Mesodermal cell (in vitro differentiated cells): ENCODE measurements around the gene CCNY.
"Not testable (repeated sequence)": the region's sequence is repeated elsewhere in the genome, so short reads cannot be mapped to it uniquely, and the experiment has no call there.

ENCODE experiments used
- H3K27ac ChIP-seq: 2 replicates; pipeline ENCODE4 v1.7.0; 2013; ENCODE audit warnings: mild to moderate bottlenecking, low read depth, low read length, moderate library complexity; ENCODE audit not compliant: severe bottlenecking
- H3K36me3 ChIP-seq: 2 replicates; pipeline ENCODE4 v1.7.1; 2013; ENCODE audit warnings: mild to moderate bottlenecking, low read length, moderate library complexity; ENCODE audit not compliant: control insufficient read depth, insufficient read depth
- H3K4me1 ChIP-seq: one replicate; pipeline ENCODE4 v1.7.1; 2013; ENCODE audit warnings: mild to moderate bottlenecking, low read length; ENCODE audit not compliant: insufficient read depth, control insufficient read depth, poor library complexity, severe bottlenecking
- H3K4me3 ChIP-seq: 2 replicates; pipeline ENCODE4 v1.7.0; 2013; ENCODE audit warnings: low read length, control low read depth, mild to moderate bottlenecking; ENCODE audit not compliant: insufficient read depth, poor library complexity, severe bottlenecking; ENCODE audit errors: extremely low read depth
- H3K9me3 ChIP-seq: 2 replicates; pipeline ENCODE4 v1.7.1; 2013; ENCODE audit warnings: mild to moderate bottlenecking, low read length, moderate library complexity; ENCODE audit not compliant: control insufficient read depth
- WGBS, 2 experiments: methylation state at CpG; one replicate each; pipeline ENCODE4 v1.1.5; 2013; ENCODE audit warnings: missing lambda C conversion rate in 2 of 2; ENCODE audit not compliant: insufficient coverage in 2 of 2; 5-methylcytosine and 5-hydroxymethylcytosine counted together

Gene CCNY

GRCh38 chr10:35394411-35394851 lies 58.1 kb downstream of the CCNY start:
- 65 to 80% methylated on average over 4 to 5 of the region's 6 CpGs for WGBS, 2 experiments
- H3K4me1 ChIP-seq: peaks cover 32% of the 10 kb centered on the region
- H3K9me3 ChIP-seq: peaks cover 21% of the 10 kb centered on the region
- H3K4me3 ChIP-seq: no peak overlapping the region
- H3K36me3 ChIP-seq: no peaks in the 10 kb centered on the region
- no peak overlapping the region for H3K27ac ChIP-seq

- WGBS, 2 experiments: 80% methylated on average over 1 of the region's 3 CpGs; no CpG with 5 or more reads in 1 of the 2 experiments
- H3K4me1 ChIP-seq: peaks cover 34% of the 10 kb centered on the region
- no peaks in the 10 kb centered on the region for H3K36me3 ChIP-seq
- no peak overlapping the region for H3K27ac ChIP-seq
- H3K4me3 ChIP-seq: no peak overlapping the region
- peaks cover 17% of the 10 kb centered on the region for H3K9me3 ChIP-seq
Measured at GRCh38 chr10:35394934-35395333, 58.6 kb downstream of the CCNY start.

- Histone ChIP-seq H3K4me1 (peaks cover 38% of the 10 kb centered on the region), H3K9me3 (no peaks in the 10 kb centered on the region), H3K27ac (no peak overlapping the region), H3K36me3 (no peaks in the 10 kb centered on the region), H3K4me3 (no peak overlapping the region)
- 88 to 90% methylated on average over 9 to 10 of the region's 12 CpGs for WGBS, 2 experiments
Measured at GRCh38 chr10:35396560-35397434, 60.5 kb downstream of the CCNY start.

DNA sequence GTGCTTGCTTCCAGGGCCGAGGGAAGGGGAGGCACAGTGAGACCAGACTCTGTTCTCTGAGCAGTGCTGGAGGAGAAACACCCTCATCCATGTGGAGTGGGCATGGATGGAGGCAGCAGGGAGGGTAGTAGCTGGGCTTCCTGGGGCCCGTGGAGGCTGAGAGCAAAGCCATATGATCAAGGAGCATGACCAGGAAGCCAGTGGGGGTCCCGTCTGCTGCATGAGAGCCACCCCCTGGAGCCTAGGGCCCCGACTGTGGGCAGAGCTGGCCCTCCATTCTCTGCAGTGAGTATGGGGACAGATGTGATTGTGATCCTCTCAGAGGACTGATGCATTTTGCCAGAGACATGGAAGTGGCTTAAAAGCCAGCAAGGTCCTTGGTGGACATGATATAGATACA lies 61.6 kb downstream of the CCNY start:
- Histone ChIP-seq H3K9me3 (no peaks in the 10 kb centered on the region), H3K4me3 (no peak overlapping the region), H3K4me1 (peaks cover 33% of the 10 kb centered on the region), H3K36me3 (no peaks in the 10 kb centered on the region), H3K27ac (no peak overlapping the region)
- 89 to 100% methylated on average over 2 to 3 of the region's 4 CpGs for WGBS, 2 experiments

DNA sequence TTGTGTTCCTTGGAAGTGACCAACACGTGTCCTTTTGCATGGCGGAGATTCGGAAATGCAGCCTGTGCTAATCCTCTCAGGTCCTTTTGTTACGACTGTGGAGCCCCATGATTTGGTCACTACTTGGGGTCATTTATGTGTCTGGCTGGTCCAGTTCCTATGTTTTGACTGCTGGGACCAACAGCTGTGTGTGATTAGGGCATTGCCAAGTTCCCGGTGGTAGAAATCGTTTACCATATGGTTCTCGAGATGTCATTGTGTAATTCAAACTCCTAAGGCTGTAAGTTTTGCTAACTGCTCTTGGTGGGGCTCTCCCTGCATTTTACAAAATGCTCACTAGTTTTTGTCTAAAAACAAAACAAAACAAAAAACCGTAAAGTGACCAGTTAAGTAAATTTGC lies 62.0 kb downstream of the CCNY start:
- peaks cover 32% of the 10 kb centered on the region for H3K4me1 ChIP-seq
- H3K36me3 ChIP-seq: no peaks in the 10 kb centered on the region
- H3K27ac ChIP-seq: no peak overlapping the region
- H3K9me3 ChIP-seq: no peaks in the 10 kb centered on the region
- WGBS, 2 experiments: 92 to 93% methylated on average over 2 to 7 of the region's 8 CpGs
- no peak overlapping the region for H3K4me3 ChIP-seq

- peaks cover 29% of the 10 kb centered on the region for H3K4me1 ChIP-seq
- no peak overlapping the region for H3K4me3 ChIP-seq
- 91 to 92% methylated on average over 7 of the region's 7 CpGs for WGBS, 2 experiments
- H3K27ac ChIP-seq: no peak overlapping the region
- no peaks in the 10 kb centered on the region for H3K9me3 ChIP-seq
- no peaks in the 10 kb centered on the region for H3K36me3 ChIP-seq
Measured at GRCh38 chr10:35398908-35399307, 62.6 kb downstream of the CCNY start.

GRCh38 chr10:35399414-35400009 lies 63.2 kb downstream of the CCNY start:
- H3K36me3 ChIP-seq: no peaks in the 10 kb centered on the region
- WGBS, 2 experiments: 86 to 98% methylated on average over 4 to 5 of the region's 6 CpGs
- no peak overlapping the region for H3K27ac ChIP-seq
- H3K9me3 ChIP-seq: no peaks in the 10 kb centered on the region
- peaks cover 23% of the 10 kb centered on the region for H3K4me1 ChIP-seq
- H3K4me3 ChIP-seq: no peak overlapping the region

- H3K27ac ChIP-seq: no peak overlapping the region
- no peaks in the 10 kb centered on the region for H3K36me3 ChIP-seq
- WGBS, 2 experiments: 86 to 96% methylated on average over 5 of the region's 8 CpGs
- peaks cover 13% of the 10 kb centered on the region for H3K4me1 ChIP-seq
- no peak overlapping the region for H3K4me3 ChIP-seq
- no peaks in the 10 kb centered on the region for H3K9me3 ChIP-seq
Measured at GRCh38 chr10:35400595-35401268, 64.4 kb downstream of the CCNY start.

GRCh38 chr10:35403491-35403890 lies 67.2 kb downstream of the CCNY start:
- not testable (repeated sequence) for H3K27ac ChIP-seq, H3K4me3 ChIP-seq, H3K9me3 ChIP-seq, H3K36me3 ChIP-seq
- WGBS, 2 experiments: 97 to 100% methylated on average over 4 to 5 of the region's 5 CpGs
- peaks cover 13% of the 10 kb centered on the region for H3K4me1 ChIP-seq

- H3K9me3 ChIP-seq, H3K4me3 ChIP-seq, H3K27ac ChIP-seq, H3K36me3 ChIP-seq: not testable (repeated sequence)
- 100% methylated on average over 2 of the region's 2 CpGs for WGBS, 2 experiments
- peaks cover 10% of the 10 kb centered on the region for H3K4me1 ChIP-seq
Measured at GRCh38 chr10:35404077-35404476, 67.8 kb downstream of the CCNY start.
